NCI-H2196 treated with DMSO at 0.1 percent for 48 hours (cell line): Measurements from ENCODE around the gene TUBGCP6.

ENCODE experiments used
- DNase-seq: peaks from one replicate; lab custom pipeline; 2025; ENCODE audit not compliant: unreplicated experiment; lab: John Stamatoyannopoulos, UW

Gene TUBGCP6

GRCh38 chr22:50264104-50264745, 19.4 kb upstream of the TUBGCP6 start:
- no peak for DNase-seq

DNA sequence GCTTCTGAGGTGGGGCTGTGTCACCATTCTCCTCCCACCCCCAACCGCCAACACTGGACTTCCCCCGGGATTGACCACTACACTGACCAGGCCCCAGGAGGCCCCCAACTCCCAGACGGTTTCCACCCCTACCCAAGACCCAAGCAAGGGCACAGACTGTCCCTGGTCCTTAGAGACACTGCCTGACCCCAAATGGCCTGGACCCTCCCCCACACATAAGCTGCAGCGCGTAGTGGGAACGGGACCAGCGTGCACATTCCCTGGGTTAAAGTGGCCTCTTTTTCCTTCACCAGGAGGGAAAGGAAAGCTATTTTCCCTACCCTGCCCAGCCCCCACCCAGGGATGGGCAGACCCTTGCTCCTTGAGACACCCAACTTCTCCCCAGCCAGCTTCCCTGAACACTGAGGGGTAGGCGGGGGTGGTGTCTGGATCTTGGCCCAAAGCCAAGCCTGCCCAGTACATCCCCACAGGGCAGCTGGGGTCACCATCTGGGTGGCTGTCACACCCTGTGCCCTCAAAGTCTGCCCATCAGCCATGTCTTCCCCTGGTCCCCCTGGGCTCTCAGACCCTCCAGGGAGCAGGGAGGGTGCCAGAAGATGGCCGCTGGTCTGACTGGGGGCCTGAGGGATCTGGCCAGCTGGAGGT, 18.3 kb upstream of the TUBGCP6 start:
- DNase-seq, result no peak

DNA sequence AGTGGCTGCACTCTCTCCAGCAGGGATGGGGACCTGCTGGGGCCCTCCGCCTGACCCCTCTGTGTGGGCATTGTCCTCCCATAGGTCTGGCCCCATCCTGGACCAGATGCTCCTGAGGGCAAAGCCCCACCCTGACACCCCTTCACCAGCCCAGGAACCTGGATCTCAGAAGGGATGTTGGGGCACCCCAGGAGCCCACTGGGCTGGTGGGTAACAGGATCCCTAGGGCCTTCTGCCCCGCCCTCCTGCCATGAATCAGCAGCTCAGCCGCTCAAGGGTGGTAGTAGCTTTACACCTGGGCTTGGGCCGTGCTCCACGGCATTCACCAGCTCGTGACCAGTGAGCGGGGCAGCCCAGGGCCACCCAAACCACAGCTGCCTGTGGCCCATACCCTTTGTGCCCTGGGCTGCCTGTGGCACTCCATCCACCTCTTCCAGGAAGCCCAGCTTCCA, 17.7 kb upstream of the TUBGCP6 start:
- DNase-seq, result no peak

GRCh38 chr22:50261615-50262459, 17.0 kb upstream of the TUBGCP6 start, which contains the start of gene MAPK12:
Gene MAPK12 (minus strand): TSS chr22:50261683. CDS start chr22:50261509, 174 bp downstream.
- DNase-seq, result no peak

DNA sequence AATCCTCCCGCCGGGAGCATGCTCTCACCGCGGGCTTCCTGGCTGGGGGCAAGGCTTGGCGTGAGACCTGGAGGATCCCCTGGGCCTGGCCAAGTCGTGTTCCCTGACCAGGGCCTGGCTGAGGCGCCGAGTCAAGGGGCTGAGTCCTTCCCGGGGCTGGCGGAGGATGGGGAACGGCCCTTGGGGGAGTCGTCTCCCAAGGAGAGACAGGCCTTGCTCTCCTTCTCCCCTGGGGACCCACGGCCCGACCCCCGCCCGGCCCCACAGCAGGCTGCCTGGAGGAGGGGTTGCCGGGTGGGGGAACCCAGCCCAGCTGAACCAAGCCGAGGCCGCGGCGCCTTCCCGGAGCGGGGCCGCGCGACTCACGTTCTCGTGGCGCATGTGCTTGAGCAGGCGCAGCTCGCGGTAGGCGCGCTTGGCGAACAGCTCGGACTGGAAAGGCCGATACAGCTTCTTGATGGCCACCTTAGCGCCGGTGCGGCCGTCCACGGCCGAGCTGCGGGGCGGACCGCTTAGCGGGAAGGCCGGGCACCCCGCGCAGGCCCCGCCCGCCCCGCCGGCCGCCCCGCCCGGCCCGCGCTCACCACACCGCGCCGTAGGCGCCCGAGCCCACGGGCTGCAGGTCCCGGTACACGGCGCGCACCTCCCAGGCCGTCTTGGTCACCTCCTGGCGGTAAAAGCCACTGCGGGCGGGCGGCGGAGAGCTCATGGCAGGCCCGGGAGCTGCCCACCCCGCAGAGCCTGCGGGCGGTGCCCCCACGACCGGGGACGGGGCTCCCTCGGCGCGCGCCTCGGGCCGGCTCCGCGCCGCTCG, 16.2 kb upstream of the TUBGCP6 start:
- no peak for DNase-seq

DNA sequence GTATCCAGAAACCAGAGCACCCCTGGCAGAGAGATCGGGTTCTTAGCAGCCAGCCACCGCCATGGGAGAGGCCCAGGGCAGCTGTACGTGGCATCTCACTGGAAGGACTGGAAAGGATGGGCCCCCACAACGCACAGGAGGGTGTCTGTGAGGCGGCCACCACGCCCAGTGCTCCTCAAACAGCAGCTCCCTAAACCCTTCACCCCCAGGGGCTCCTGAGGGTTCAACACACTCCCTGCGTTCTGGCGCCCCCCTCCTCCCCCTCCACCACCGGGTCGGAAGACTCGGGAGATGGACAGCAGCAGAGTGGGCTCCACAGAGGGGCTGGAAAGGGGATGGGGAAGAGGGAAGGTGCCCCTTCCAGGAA, 15.6 kb upstream of the TUBGCP6 start:
- no peak for DNase-seq

GRCh38 chr22:50259302-50259701, 14.5 kb upstream of the TUBGCP6 start:
- DNase-seq, result no peak

GRCh38 chr22:50258361-50259292, 13.8 kb upstream of the TUBGCP6 start:
- no peak for DNase-seq

DNA sequence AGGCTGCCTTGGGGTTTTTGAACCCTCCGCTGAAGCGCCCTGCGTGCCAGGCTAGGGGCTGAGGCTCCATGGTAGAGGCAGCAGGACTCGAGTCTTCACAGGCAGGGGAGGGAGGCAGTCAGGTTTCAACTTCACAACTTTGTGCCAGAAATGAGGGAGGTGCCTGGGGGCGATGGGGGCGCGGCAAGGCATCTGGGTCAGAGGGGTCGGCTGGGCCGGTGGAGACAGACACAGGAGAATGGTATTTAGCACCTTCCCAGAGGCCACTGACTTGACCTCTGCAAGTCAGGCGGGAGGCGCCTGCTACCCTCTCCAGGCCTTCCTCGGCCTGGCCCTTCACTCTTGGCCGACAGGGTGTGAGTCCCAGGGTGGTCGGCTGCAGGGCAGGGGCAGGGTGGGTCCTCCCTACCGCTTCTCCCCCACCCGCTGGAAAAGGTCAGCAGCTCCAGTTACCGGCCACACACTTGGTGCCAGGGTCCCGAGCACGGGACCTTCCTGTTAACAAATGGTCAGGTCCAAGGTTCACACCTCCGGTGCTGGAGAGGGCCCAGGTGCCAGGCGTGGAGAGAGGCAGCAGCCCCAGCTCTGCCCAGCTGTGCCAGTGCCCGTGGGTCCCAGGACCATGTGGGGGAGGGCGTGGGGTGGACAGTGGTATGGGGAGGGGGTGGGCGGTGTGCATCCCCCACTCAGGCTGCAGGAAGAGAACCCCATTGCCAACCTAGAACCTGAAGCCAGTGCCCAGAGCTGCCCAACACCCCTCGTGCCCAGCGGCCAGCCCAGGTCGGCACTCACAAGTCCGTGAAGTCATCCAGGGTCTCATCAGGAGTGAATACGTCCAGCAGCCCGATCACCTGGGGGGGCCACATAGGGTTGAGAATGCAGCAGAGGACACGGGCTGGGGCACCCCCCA, 12.9 kb upstream of the TUBGCP6 start:
- no peak for DNase-seq

DNA sequence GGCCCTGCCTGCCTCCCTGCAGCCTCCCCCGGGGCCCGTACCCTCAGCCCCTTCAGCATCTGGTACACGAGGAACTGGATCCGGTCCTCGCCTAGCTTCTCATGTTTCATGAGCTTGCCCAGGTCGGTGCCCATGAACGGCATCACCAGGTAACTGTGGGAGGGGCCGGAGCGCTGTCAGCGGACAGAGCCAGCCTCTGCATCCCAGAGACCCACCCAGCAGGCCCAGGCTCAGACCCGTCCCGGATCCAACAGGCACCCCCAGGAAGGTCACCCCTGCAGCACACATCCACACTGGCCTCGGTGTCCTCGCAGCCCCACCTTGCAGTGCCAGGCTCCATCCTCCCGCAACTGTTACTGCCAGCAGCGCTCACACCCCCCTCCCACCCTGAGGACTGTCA, 12.2 kb upstream of the TUBGCP6 start:
- no peak for DNase-seq

- DNase-seq, result no peak
Observed at GRCh38 chr22:50256258-50256862, 11.5 kb upstream of the TUBGCP6 start.

GRCh38 chr22:50255607-50256006, 10.8 kb upstream of the TUBGCP6 start:
- DNase-seq, result no peak

DNA sequence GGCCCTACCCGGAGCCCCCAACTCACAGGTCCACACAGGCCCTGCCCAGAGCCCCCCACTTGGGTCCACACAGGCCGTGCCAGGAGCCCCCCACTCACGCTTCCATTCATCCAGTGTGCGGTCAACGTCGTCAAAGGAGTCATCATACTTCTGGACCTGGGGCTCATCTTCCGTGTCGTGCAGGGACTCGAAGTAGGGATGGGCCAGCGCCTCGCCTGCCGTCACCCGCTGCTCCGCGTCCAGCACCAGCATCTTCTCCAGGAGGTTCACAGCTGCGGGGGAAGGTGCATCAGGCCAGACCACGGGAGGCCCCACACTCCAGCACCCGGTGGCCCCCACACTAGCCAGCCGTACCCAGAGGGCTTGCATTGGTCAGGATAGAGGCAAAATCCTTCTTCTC, 10.3 kb upstream of the TUBGCP6 start:
- no peak for DNase-seq

- no peak for DNase-seq
Observed at GRCh38 chr22:50253941-50254340, 9.1 kb upstream of the TUBGCP6 start.

GRCh38 chr22:50253046-50253915, 8.5 kb upstream of the TUBGCP6 start:
- no peak for DNase-seq

GRCh38 chr22:50252082-50253045, 7.5 kb upstream of the TUBGCP6 start:
- no peak for DNase-seq
